Chondrocyte (in vitro differentiated cells): Measurements from ENCODE around the gene PDE3B. TPM values are rescaled to one million over a fixed set of nuclear protein-coding genes. Genes with fewer than 3 reads are reported as not detected.
"Not testable (repeated sequence)": the region's sequence is repeated elsewhere in the genome, so short reads cannot be mapped to it uniquely, and the experiment has no call there.

Source experiments
- DNase-seq: peaks from one replicate; pipeline ENCODE4 v3.0.0; 2021; ENCODE audit warnings: mixed read lengths, low spot score
- H3K27ac Mint-ChIP-seq: one replicate; pipeline ENCODE4 v1.8.0; 2021; ENCODE audit warnings: mild to moderate bottlenecking, moderate library complexity, mixed read lengths; ENCODE audit not compliant: unreplicated experiment
- H3K27me3 Mint-ChIP-seq: 2 replicates; pipeline ENCODE4 v1.8.0; 2021; ENCODE audit warnings: low read depth, mixed read lengths
- H3K36me3 Mint-ChIP-seq: 2 replicates; pipeline ENCODE4 v1.8.0; 2021; ENCODE audit warnings: low read depth, mixed read lengths
- H3K4me1 Mint-ChIP-seq: 2 replicates; pipeline ENCODE4 v1.8.0; 2021; ENCODE audit warnings: low read depth, mild to moderate bottlenecking, mixed read lengths
- H3K4me3 Mint-ChIP-seq: one replicate; pipeline ENCODE4 v1.8.0; 2021; ENCODE audit warnings: mild to moderate bottlenecking, moderate library complexity, mixed read lengths; ENCODE audit not compliant: unreplicated experiment
- H3K9me3 Mint-ChIP-seq: 2 replicates; pipeline ENCODE4 v1.8.0; 2021; ENCODE audit warnings: low read depth, mixed read lengths
- CTCF ChIP-seq: fragments of 200-600 bp; sonication (generic); IDR thresholded peaks from 2 replicates; pipeline ENCODE4 v1.5.0; 2021; ENCODE audit warnings: antibody characterized with exemption, mild to moderate bottlenecking, moderate library complexity
- total RNA-seq: library from RNA; stranded (reverse); gene quantifications from 3 replicates; pipeline ENCODE4 v1.2.1, GENCODE V29; 2021

PDE3B gene
- total RNA-seq, 1 donor from 2014 or later = 0.47 TPM

GRCh38 chr11:14677146-14677545 is 33.5 kb downstream of the PDE3B start:
- no peak overlapping the region for H3K27ac Mint-ChIP-seq
- DNase-seq = no peak
- peaks cover 11% of the 10 kb centered on the region for H3K9me3 Mint-ChIP-seq
- H3K4me3 Mint-ChIP-seq = no peak overlapping the region
- no peaks in the 10 kb centered on the region for H3K4me1 Mint-ChIP-seq
- TF ChIP-seq CTCF = no peak
- H3K36me3 Mint-ChIP-seq = no peaks in the 10 kb centered on the region
- H3K27me3 Mint-ChIP-seq = no peaks in the 10 kb centered on the region

- no peak for TF ChIP-seq CTCF
- H3K36me3 Mint-ChIP-seq = no peaks in the 10 kb centered on the region
- DNase-seq = no peak
- peaks cover 11% of the 10 kb centered on the region for H3K9me3 Mint-ChIP-seq
- H3K4me3 Mint-ChIP-seq = no peak overlapping the region
- no peaks in the 10 kb centered on the region for H3K4me1 Mint-ChIP-seq
- H3K27me3 Mint-ChIP-seq = no peaks in the 10 kb centered on the region
- no peak overlapping the region for H3K27ac Mint-ChIP-seq
These were observed 34.7 kb downstream of the PDE3B start for GRCh38 chr11:14678350-14678749.

GRCh38 chr11:14679662-14680061 is 36.1 kb downstream of the PDE3B start:
- Mint-ChIP-seq H3K36me3 (no peaks in the 10 kb centered on the region), H3K4me3 (no peak overlapping the region), H3K9me3 (peaks cover 16% of the 10 kb centered on the region), H3K4me1 (no peaks in the 10 kb centered on the region), H3K27me3 (no peaks in the 10 kb centered on the region), H3K27ac (no peak overlapping the region)
- no peak for TF ChIP-seq CTCF
- no peak for DNase-seq

- H3K9me3 Mint-ChIP-seq = peaks cover 11% of the 10 kb centered on the region
- DNase-seq, H3K27me3 Mint-ChIP-seq, H3K27ac Mint-ChIP-seq, H3K4me1 Mint-ChIP-seq, H3K4me3 Mint-ChIP-seq, H3K36me3 Mint-ChIP-seq: not testable (repeated sequence)
These were observed 40.8 kb downstream of the PDE3B start for GRCh38 chr11:14684234-14684915.

GRCh38 chr11:14687456-14687855 is 43.9 kb downstream of the PDE3B start:
- Mint-ChIP-seq H3K4me1 (no peaks in the 10 kb centered on the region), H3K4me3 (no peak overlapping the region), H3K27ac (no peak overlapping the region), H3K9me3 (peaks cover 7% of the 10 kb centered on the region), H3K36me3 (no peaks in the 10 kb centered on the region), H3K27me3 (no peaks in the 10 kb centered on the region)
- DNase-seq = no peak
- TF ChIP-seq CTCF = no peak
